Measurements from ENCODE around the gene OR10AD1.

The OR10AD1 gene

GRCh38 chr12:48197549-48197970 is 5.5 kb downstream of the OR10AD1 start:
- no peak for TF ChIP-seq FOXP2 (optimal IDR thresholded peaks at IDR 0.05; ENCODE audit: borderline replicate concordance, extremely low read depth, extremely low read length, insufficient read depth)
- TF ChIP-seq POLR2AphosphoS5 (IDR thresholded peaks at IDR 0.05; ENCODE audit: low read depth, low read length): no peak
- no peak for TF ChIP-seq REST (IDR thresholded peaks at IDR 0.05; ENCODE audit: insufficient read depth in 1 of 2, low read depth in 2 of 2, low read length in 2 of 2)
- no peak for TF ChIP-seq SIN3A (IDR thresholded peaks at IDR 0.05; ENCODE audit: borderline replicate concordance, insufficient read depth, low read length)
- TF ChIP-seq TAF1 (IDR thresholded peaks at IDR 0.05; ENCODE audit: borderline replicate concordance, insufficient read depth, low read length): no peak

GRCh38 chr12:48194799-48195201 is 8.3 kb downstream of the OR10AD1 start:
- TF ChIP-seq TAF1 (IDR thresholded peaks at IDR 0.05; ENCODE audit: borderline replicate concordance, insufficient read depth, low read length): no peak
- TF ChIP-seq REST (IDR thresholded peaks at IDR 0.05; ENCODE audit: insufficient read depth in 1 of 2, low read depth in 2 of 2, low read length in 2 of 2): no peak
- no peak for TF ChIP-seq POLR2AphosphoS5 (IDR thresholded peaks at IDR 0.05; ENCODE audit: low read depth, low read length)
- no peak for TF ChIP-seq FOXP2 (optimal IDR thresholded peaks at IDR 0.05; ENCODE audit: borderline replicate concordance, extremely low read depth, extremely low read length, insufficient read depth)
- no peak for TF ChIP-seq SIN3A (IDR thresholded peaks at IDR 0.05; ENCODE audit: borderline replicate concordance, insufficient read depth, low read length)

GRCh38 chr12:48193623-48194022 is 9.5 kb downstream of the OR10AD1 start:
- TF ChIP-seq SIN3A (IDR thresholded peaks at IDR 0.05; ENCODE audit: borderline replicate concordance, insufficient read depth, low read length) (no peak), TAF1 (IDR thresholded peaks at IDR 0.05; ENCODE audit: borderline replicate concordance, insufficient read depth, low read length) (no peak), POLR2AphosphoS5 (IDR thresholded peaks at IDR 0.05; ENCODE audit: low read depth, low read length) (no peak), FOXP2 (optimal IDR thresholded peaks at IDR 0.05; ENCODE audit: borderline replicate concordance, extremely low read depth, extremely low read length, insufficient read depth) (no peak), REST (IDR thresholded peaks at IDR 0.05; ENCODE audit: insufficient read depth in 1 of 2, low read depth in 2 of 2, low read length in 2 of 2) (no peak)

- TF ChIP-seq REST (IDR thresholded peaks at IDR 0.05; ENCODE audit: insufficient read depth in 1 of 2, low read depth in 2 of 2, low read length in 2 of 2): no peak
Observed at GRCh38 chr12:48192861-48193260, 10.2 kb downstream of the OR10AD1 start.

GRCh38 chr12:48191096-48191495 is 12.0 kb downstream of the OR10AD1 start:
- TF ChIP-seq FOXP2 (optimal IDR thresholded peaks at IDR 0.05; ENCODE audit: borderline replicate concordance, extremely low read depth, extremely low read length, insufficient read depth) (no peak), REST (IDR thresholded peaks at IDR 0.05; ENCODE audit: insufficient read depth in 1 of 2, low read depth in 2 of 2, low read length in 2 of 2) (no peak), TAF1 (IDR thresholded peaks at IDR 0.05; ENCODE audit: borderline replicate concordance, insufficient read depth, low read length) (no peak), SIN3A (IDR thresholded peaks at IDR 0.05; ENCODE audit: borderline replicate concordance, insufficient read depth, low read length) (no peak), POLR2AphosphoS5 (IDR thresholded peaks at IDR 0.05; ENCODE audit: low read depth, low read length) (no peak)

Data from PFSK-1 (cell line).